Neural progenitor cell (in vitro differentiated cells): Measurements from ENCODE around the gene TSR3. TPM values are rescaled to one million over a fixed set of nuclear protein-coding genes. Genes with fewer than 3 reads are reported as not detected.

Experiments
- DNase-seq: peaks from one replicate; pipeline ENCODE4 v3.0.0-alpha.2; 2016; ENCODE audit warnings: low spot score
- H2AFZ ChIP-seq: fragments of 200-600 bp; sonication (generic); replicated peaks from 2 replicates; pipeline ENCODE4 v1.6.1; 2016; ENCODE audit warnings: antibody characterized with exemption
- H3F3A ChIP-seq: fragments of 200-600 bp; sonication (generic); 2 replicates; pipeline ENCODE4 v1.6.1; 2016; ENCODE audit warnings: antibody characterized with exemption, low read depth
- H3K27ac ChIP-seq: fragments of 200-600 bp; sonication (generic); 2 replicates; pipeline ENCODE4 v1.5.1; 2016; ENCODE audit warnings: mild to moderate bottlenecking
- H3K27me3 ChIP-seq: fragments of 200-600 bp; sonication (generic); 2 replicates; pipeline ENCODE4 v1.6.1; 2016; ENCODE audit warnings: mild to moderate bottlenecking, moderate library complexity
- H3K36me3 ChIP-seq: fragments of 200-600 bp; sonication (generic); 2 replicates; pipeline ENCODE4 v1.5.1; 2016
- H3K4me1 ChIP-seq: fragments of 200-600 bp; sonication (generic); 2 replicates; pipeline ENCODE4 v1.6.1; 2016; ENCODE audit warnings: mixed run types
- H3K4me2 ChIP-seq: fragments of 200-600 bp; sonication (generic); 2 replicates; pipeline ENCODE4 v1.6.1; 2016
- H3K4me3 ChIP-seq: fragments of 200-600 bp; sonication (generic); 2 replicates; pipeline ENCODE4 v1.5.1; 2016
- H3K79me2 ChIP-seq: fragments of 200-600 bp; sonication (generic); 2 replicates; pipeline ENCODE4 v1.6.1; 2016; ENCODE audit warnings: low read depth
- H3K9ac ChIP-seq: fragments of 200-600 bp; sonication (generic); 2 replicates; pipeline ENCODE4 v1.6.1; 2016
- H3K9me3 ChIP-seq: fragments of 200-600 bp; sonication (generic); 2 replicates; pipeline ENCODE4 v1.5.1; 2016; ENCODE audit warnings: low read depth
- H4K20me1 ChIP-seq: fragments of 200-600 bp; sonication (generic); 2 replicates; pipeline ENCODE4 v1.6.1; 2016; ENCODE audit warnings: low read depth
- H3K27ac Mint-ChIP-seq: 3 replicates; pipeline ENCODE4 v1.8.0; 2021; ENCODE audit warnings: mixed read lengths
- H3K27me3 Mint-ChIP-seq: 2 replicates; pipeline ENCODE4 v1.8.0; 2022; ENCODE audit warnings: low read depth, mild to moderate bottlenecking, inconsistent platforms, moderate library complexity, mixed read lengths; ENCODE audit not compliant: insufficient read depth
- H3K36me3 Mint-ChIP-seq: 3 replicates; pipeline ENCODE4 v1.8.0; 2021; ENCODE audit warnings: mixed read lengths
- H3K4me1 Mint-ChIP-seq: 3 replicates; pipeline ENCODE4 v1.8.0; 2021; ENCODE audit warnings: mixed read lengths
- H3K4me3 Mint-ChIP-seq: 3 replicates; pipeline ENCODE4 v1.8.0; 2021; ENCODE audit warnings: mild to moderate bottlenecking, moderate library complexity, mixed read lengths
- H3K9me3 Mint-ChIP-seq: 3 replicates; pipeline ENCODE4 v1.8.0; 2020; ENCODE audit warnings: mixed read lengths
- EZH2 ChIP-seq: fragments of 200-600 bp; sonication (generic); IDR thresholded peaks from 2 replicates; pipeline ENCODE4 v1.6.1; 2017; ENCODE audit warnings: antibody characterized with exemption, mild to moderate bottlenecking, moderate library complexity
- EZH2phosphoT487 ChIP-seq: fragments of 200-600 bp; sonication (generic); IDR thresholded peaks from 2 replicates; pipeline ENCODE4 v1.6.1; 2017; ENCODE audit warnings: antibody characterized with exemption
- total RNA-seq: library from RNA; depleted of rRNA; stranded (reverse); fragments of >200 nt; gene quantifications from 2 replicates; pipeline ENCODE4 v1.2.3, GENCODE V29; 2015; ENCODE audit warnings: low replicate concordance
- TF ChIP-seq, protein P1 (sequence below): fragments of 200-600 bp; sonication (generic); IDR thresholded peaks from 2 replicates; pipeline ENCODE4 v1.5.1; 2017; ENCODE audit warnings: antibody characterized with exemption, mild to moderate bottlenecking

The TSR3 gene
- total RNA-seq, 1 donor from 2014 or later, result 22.4 TPM

GRCh38 chr16:1385232-1385631 lies 33.6 kb upstream of the TSR3 start:
- Histone ChIP-seq H3K4me1 (peaks cover under 1% of the 10 kb centered on the region), H3K4me3 (no peak overlapping the region), H3K9me3 (no peaks in the 10 kb centered on the region), H3K36me3 (no peaks in the 10 kb centered on the region), H3K27ac (no peak overlapping the region), H3K27me3 (peaks cover 2% of the 10 kb centered on the region), H4K20me1 (no peaks in the 10 kb centered on the region), H3F3A (peaks cover 8% of the 10 kb centered on the region), H3K9ac (no peak overlapping the region), H3K79me2 (no peaks in the 10 kb centered on the region), H2AFZ (no peak overlapping the region), H3K4me2 (no peak overlapping the region)
- Mint-ChIP-seq H3K4me1 (peaks cover under 1% of the 10 kb centered on the region), H3K9me3 (no peaks in the 10 kb centered on the region), H3K27me3 (peaks cover under 1% of the 10 kb centered on the region), H3K36me3 (peaks cover 4% of the 10 kb centered on the region), H3K4me3 (no peak overlapping the region), H3K27ac (no peak overlapping the region)
- TF ChIP-seq, protein P1, sequence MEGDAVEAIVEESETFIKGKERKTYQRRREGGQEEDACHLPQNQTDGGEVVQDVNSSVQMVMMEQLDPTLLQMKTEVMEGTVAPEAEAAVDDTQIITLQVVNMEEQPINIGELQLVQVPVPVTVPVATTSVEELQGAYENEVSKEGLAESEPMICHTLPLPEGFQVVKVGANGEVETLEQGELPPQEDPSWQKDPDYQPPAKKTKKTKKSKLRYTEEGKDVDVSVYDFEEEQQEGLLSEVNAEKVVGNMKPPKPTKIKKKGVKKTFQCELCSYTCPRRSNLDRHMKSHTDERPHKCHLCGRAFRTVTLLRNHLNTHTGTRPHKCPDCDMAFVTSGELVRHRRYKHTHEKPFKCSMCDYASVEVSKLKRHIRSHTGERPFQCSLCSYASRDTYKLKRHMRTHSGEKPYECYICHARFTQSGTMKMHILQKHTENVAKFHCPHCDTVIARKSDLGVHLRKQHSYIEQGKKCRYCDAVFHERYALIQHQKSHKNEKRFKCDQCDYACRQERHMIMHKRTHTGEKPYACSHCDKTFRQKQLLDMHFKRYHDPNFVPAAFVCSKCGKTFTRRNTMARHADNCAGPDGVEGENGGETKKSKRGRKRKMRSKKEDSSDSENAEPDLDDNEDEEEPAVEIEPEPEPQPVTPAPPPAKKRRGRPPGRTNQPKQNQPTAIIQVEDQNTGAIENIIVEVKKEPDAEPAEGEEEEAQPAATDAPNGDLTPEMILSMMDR, result no peak
- TF ChIP-seq EZH2phosphoT487 (no peak), EZH2 (no peak)
- no peak for DNase-seq

GRCh38 chr16:1383556-1383955 lies 31.9 kb upstream of the TSR3 start:
- H3K4me2 ChIP-seq, result no peak overlapping the region
- H3K36me3 ChIP-seq, result no peaks in the 10 kb centered on the region
- Mint-ChIP-seq H3K9me3 (no peaks in the 10 kb centered on the region), H3K27me3 (peaks cover 5% of the 10 kb centered on the region), H3K27ac (no peak overlapping the region), H3K36me3 (peaks cover 3% of the 10 kb centered on the region), H3K4me1 (peaks cover 8% of the 10 kb centered on the region), H3K4me3 (no peak overlapping the region)
- H2AFZ ChIP-seq, result no peak overlapping the region
- H3K4me3 ChIP-seq, result no peak overlapping the region
- H3K27ac ChIP-seq, result no peak overlapping the region
- peaks cover 4% of the 10 kb centered on the region for H3K4me1 ChIP-seq
- no peak overlapping the region for H3K9ac ChIP-seq
- H3K9me3 ChIP-seq, result no peaks in the 10 kb centered on the region
- peaks cover 8% of the 10 kb centered on the region for H4K20me1 ChIP-seq
- no peak for TF ChIP-seq EZH2
- TF ChIP-seq, protein P1, result no peak
- TF ChIP-seq EZH2phosphoT487, result no peak
- peaks cover 13% of the 10 kb centered on the region for H3K27me3 ChIP-seq
- DNase-seq, result no peak
- peaks cover 11% of the 10 kb centered on the region for H3F3A ChIP-seq
- H3K79me2 ChIP-seq, result peaks cover 5% of the 10 kb centered on the region

- Histone ChIP-seq H3K79me2 (peaks cover 15% of the 10 kb centered on the region), H3K27ac (no peak overlapping the region), H3K4me1 (peaks cover 4% of the 10 kb centered on the region), H4K20me1 (peaks cover 26% of the 10 kb centered on the region), H2AFZ (no peak overlapping the region), H3K4me3 (no peak overlapping the region), H3K9ac (no peak overlapping the region), H3F3A (peaks cover 11% of the 10 kb centered on the region), H3K27me3 (peaks cover 20% of the 10 kb centered on the region), H3K36me3 (no peaks in the 10 kb centered on the region), H3K4me2 (no peak overlapping the region), H3K9me3 (no peaks in the 10 kb centered on the region)
- Mint-ChIP-seq H3K9me3 (no peaks in the 10 kb centered on the region), H3K4me1 (peaks cover 13% of the 10 kb centered on the region), H3K36me3 (peaks cover 3% of the 10 kb centered on the region), H3K27ac (no peak overlapping the region), H3K27me3 (peaks cover 7% of the 10 kb centered on the region), H3K4me3 (no peak overlapping the region)
- DNase-seq, result no peak
- TF ChIP-seq EZH2phosphoT487 (no peak), EZH2 (no peak)
- TF ChIP-seq, protein P1, result no peak
Measured at GRCh38 chr16:1381612-1382406, 30.1 kb upstream of the TSR3 start.
